Kidney glomerular epithelial cell (primary cell): ENCODE data around the gene GPS2.
A peak's percentile ranks its signal among the peaks of the same experiment; 100 is the strongest.

Experiments
- DNase-seq: peaks from one replicate; lab custom pipeline; 2025; lab: John Stamatoyannopoulos, UW

Gene GPS2

DNA sequence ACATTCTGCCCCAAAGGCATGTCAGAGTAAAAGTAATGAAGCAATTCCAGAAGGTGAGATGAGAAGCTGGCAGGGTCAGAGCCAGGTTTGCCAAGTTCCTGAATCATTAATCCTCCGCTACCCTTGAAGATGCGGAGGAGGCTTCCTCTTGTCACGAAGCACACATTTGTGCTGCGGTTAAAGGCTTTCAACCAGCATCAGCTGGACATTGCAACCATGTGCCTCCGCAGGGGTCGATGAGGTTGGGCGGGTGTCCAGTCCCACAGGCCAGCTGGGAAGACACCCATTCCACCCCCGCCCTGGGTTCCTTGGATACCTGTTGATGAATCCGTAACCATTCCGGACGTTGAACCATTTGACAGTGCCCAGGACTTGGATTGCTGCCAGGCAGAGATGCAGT, 22.0 kb downstream of the GPS2 start:
- peak; percentile 85 for DNase-seq

GRCh38 chr17:7292729-7293128, 22.4 kb downstream of the GPS2 start:
- DNase-seq, result no peak

- DNase-seq, result no peak
These were observed 23.0 kb downstream of the GPS2 start for GRCh38 chr17:7292194-7292593.

DNA sequence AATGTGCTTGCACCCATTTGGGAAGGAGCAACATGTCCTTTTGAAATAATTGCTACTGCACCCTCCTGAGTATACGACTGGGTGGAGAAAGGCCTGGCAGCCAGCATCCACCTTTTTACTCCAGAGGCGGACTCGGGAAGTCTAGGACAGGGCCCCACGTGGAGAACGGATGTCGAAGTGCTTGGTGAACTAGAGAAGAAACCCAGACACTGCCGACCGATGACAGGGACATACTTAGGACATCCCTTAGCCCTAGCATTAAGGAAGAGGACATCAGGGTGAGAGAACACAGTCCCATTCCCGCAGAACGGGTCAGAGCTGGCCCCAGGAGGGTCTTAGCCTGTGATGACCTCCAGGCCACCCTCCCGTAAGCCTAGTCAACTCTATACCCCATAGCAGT, 24.5 kb downstream of the GPS2 start:
- DNase-seq, result no peak

DNA sequence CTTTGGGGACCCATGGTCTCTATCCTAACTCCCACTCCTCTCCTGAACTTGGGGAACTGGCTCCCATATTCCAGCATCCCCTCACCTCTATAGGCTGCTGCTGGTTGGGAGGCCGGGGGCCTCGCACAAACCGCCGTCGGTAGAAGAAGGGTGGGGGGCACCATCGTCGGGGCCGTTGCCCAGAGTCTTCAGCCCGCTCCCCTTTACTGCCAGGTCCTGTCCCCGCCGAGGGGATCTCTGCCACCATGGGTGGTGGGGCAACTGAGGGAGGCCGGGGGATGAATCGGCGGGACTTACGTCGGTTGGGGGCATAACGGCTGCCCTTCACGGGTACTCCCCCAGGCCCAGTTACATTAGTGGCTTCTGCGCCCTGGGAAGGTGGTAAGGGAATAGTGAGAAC, 25.0 kb downstream of the GPS2 start:
- DNase-seq, result no peak

GRCh38 chr17:7289256-7290032, 25.7 kb downstream of the GPS2 start:
- DNase-seq, result no peak

- no peak for DNase-seq
These were observed 29.5 kb downstream of the GPS2 start for GRCh38 chr17:7285679-7286078.

DNA sequence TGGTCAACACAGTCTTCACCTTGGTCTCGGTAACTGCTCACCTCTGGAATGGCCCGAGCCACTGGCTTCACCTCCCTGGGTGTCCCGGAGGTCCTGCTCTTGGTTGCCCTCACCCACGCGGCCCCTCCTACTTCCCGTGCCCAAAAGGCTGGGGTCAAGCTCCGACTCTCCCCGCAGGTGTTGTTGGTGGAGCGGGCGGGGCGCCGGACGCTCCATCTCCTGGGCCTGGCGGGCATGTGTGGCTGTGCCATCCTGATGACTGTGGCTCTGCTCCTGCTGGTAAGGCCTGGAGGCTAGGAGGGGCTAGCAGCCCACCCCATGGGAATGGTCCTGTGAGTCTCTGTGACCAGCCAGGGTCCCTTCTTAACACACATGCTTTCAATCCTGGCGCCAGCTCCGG, 30.2 kb downstream of the GPS2 start:
- no peak for DNase-seq

DNA sequence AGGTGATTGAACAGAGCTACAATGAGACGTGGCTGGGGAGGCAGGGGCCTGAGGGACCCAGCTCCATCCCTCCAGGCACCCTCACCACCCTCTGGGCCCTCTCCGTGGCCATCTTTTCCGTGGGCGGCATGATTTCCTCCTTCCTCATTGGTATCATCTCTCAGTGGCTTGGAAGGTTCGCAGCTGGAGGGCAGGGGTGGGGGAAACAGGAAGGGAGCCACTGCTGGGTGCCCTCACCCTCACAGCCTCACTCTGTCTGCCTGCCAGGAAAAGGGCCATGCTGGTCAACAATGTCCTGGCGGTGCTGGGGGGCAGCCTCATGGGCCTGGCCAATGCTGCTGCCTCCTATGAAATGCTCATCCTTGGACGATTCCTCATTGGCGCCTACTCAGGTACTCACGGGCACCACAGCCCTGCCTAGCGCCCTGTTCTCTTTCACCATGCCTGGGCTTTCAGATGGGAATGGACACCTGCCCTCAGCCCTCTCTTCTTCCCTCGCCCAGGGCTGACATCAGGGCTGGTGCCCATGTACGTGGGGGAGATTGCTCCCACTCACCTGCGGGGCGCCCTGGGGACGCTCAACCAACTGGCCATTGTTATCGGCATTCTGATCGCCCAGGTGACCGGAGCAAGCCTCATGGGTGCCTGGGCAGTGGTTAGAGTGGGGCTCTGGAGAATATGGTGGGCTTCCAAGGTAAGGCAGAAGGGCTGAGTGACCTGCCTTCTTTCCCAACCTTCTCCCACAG, 31.5 kb downstream of the GPS2 start:
- no peak for DNase-seq

DNA sequence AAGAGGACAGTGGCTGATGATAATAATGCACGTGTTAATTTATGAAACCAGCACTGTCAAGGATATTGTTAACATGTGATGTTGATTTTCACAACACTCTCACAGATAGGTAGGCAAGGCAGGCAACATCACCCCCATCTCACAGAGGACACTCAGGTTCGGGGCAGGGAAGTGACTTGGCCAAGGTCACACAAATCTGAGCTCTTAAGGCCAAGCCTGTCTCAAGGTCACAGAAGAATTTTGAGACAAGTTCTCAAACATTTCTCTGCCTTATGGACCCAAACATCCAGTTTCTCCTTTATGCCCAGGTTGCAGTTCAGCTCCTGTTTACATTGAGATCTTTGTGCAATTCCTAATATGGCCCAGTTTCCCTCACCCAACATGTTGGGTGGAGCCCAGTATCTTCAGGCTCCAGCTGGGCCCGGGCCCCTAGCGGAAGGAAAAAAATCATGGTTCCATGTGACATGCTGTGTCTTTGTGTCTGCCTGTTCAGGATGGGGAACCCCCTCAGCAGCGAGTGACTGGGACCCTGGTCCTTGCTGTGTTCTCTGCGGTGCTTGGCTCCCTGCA, 32.3 kb downstream of the GPS2 start:
- no peak for DNase-seq

GRCh38 chr17:7281953-7282751, 33.0 kb downstream of the GPS2 start:
- no peak for DNase-seq

GRCh38 chr17:7281074-7281952, 33.8 kb downstream of the GPS2 start, which contains the start of gene SLC2A4:
Gene SLC2A4, plus strand, starts transcription at chr17:7281718. Its CDS starts 217 bp downstream, at chr17:7281935.
- DNase-seq, result peak; percentile 63

DNA sequence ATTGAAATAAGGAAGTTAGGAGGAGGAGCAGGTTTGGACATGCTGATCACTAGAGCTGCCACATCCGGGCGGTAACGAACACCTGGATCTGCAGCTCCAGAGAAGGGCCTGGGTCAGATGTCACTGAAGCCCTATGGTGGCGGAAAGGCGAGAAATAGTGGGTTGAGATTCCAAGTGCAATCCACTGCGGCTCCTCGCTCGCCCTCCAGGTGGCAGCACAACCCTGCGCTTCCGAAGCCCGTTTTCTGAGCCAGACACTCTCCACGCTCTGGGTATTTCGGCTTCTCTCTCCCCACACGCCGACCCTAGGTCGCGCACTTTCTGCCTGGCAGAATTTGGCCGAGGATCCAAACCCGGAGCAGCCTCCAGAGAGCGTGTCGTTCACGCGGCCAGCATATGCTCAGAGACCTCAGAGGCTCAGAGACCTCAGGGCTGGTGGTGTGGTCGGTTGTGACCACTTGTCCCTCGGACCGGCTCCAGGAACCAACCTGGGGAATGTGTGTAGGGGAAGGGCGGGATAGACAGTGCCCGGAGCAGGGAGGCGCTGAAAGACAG, 34.6 kb downstream of the GPS2 start:
- DNase-seq, result peak; percentile 69

DNA sequence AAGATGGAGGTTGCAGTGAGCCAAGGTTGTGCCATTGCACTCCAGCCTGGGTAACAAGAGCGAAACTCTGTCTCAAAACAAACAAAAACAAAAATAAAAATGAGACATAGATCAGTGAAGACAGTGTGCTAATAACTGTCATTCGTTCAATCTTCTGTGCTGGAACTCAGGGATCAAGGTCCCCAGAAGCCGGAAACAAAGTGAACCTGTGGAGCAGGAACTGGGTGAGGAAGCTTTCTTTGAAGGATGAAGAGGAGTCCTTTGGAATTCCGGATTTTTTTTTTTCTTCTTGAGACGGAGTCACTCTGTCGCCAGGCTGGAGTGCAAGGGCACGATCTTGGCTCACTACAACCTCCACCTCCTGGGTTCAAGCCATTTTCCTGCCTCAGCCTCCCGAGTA, 35.7 kb downstream of the GPS2 start:
- no peak for DNase-seq

DNA sequence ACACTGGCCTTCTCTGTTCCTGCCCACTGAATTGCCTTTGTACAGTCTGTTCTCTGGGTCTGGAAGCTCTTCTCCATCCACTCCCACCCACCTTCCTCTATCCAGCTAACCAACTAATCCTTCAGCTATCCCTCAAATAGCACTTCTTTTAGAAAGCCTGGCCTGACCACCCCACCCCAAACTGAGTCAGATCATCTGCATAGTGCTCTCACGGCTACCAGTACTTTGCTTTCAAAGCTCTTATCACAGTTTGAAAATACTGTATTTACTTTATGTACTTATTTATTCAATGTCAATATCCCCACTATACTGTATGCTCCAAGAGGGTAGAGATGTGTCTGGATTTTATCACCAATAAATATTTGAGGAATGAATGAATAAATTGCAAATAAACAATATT, 48.4 kb downstream of the GPS2 start:
- no peak for DNase-seq

- no peak for DNase-seq
These were observed 51.4 kb downstream of the GPS2 start for GRCh38 chr17:7263801-7264078.

DNA sequence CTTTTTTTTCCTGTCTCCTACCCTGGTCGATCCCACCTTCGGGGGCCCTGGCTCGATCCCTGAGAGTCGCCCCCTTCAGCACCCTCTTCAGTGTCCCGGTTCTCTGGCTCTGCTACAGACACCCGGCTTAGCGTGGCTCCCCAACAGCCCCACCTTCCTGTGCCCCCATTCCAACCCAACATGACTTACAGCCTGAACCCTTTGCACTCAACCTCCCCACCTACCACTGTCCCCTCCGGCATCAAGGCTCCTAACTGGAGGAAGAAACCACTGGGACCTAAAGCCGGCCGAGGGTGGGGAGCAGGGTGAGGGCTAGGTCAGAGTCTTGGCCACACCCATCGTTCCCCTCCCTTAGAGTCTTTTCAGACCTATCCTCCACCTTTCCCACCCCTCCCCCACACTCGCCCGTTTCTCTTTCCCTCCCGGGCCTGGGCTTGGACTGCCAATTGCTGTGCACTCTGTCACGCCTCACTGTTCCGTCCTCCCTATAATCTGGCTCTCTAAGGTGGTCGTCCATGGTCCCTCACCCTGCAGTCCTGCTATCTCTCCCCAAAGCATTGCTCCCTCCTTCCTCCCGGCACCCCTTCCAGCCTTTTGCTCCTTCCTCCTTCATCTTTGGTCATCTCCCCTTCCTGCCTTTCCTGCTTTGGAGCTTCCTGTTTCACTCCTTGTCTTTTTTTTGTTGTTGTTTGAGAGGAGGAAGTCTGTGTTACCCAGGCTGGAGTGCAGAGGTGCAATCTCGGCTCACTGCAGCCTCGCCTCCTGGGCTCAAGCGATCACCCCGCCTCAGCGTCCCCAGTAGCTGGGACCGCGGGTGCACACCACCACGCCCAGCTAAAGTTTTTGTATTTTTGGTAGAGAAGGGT, 52.0 kb downstream of the GPS2 start:
- DNase-seq, result no peak
